GM21515 (cell line): Measurements from ENCODE around the gene MAP3K5.
"Not testable (repeated sequence)": the region's sequence is repeated elsewhere in the genome, so short reads cannot be mapped to it uniquely, and the experiment has no call there.

ENCODE experiments used
- ATAC-seq: cut with Tn5 transposase; IDR thresholded peaks from one replicate; pipeline ENCODE4 v1.9.1; 2021; ENCODE audit not compliant: unreplicated experiment

MAP3K5 gene

GRCh38 chr6:136774228-136775041, 17.8 kb downstream of the MAP3K5 start:
- no peak for ATAC-seq

GRCh38 chr6:136773473-136773796, 18.8 kb downstream of the MAP3K5 start:
- ATAC-seq, result no peak

- peak; percentile 63 for ATAC-seq
Measured at GRCh38 chr6:136772685-136773472, 19.4 kb downstream of the MAP3K5 start.

- no peak for ATAC-seq
Measured at GRCh38 chr6:136771306-136771705, 21.0 kb downstream of the MAP3K5 start.

- ATAC-seq, result no peak
Measured at GRCh38 chr6:136769759-136770158, 22.5 kb downstream of the MAP3K5 start.

- ATAC-seq, result no peak
Measured at GRCh38 chr6:136769124-136769523, 23.2 kb downstream of the MAP3K5 start.

GRCh38 chr6:136767570-136768309, 24.5 kb downstream of the MAP3K5 start:
- no peak for ATAC-seq

- ATAC-seq, result no peak
Measured at GRCh38 chr6:136767103-136767502, 25.2 kb downstream of the MAP3K5 start.

- ATAC-seq, result no peak
Measured at GRCh38 chr6:136766274-136766673, 26.0 kb downstream of the MAP3K5 start.

GRCh38 chr6:136764517-136764993, 27.7 kb downstream of the MAP3K5 start:
- peak; percentile 49 for ATAC-seq

GRCh38 chr6:136763716-136764516, 28.4 kb downstream of the MAP3K5 start:
- peak; percentile 35 for ATAC-seq

GRCh38 chr6:136763255-136763654, 29.0 kb downstream of the MAP3K5 start:
- peak; percentile 36 for ATAC-seq

GRCh38 chr6:136762022-136762975, 30.0 kb downstream of the MAP3K5 start:
- no peak for ATAC-seq

GRCh38 chr6:136761227-136761922, 30.9 kb downstream of the MAP3K5 start:
- ATAC-seq, result no peak

- not testable (repeated sequence) for ATAC-seq
Measured at GRCh38 chr6:136760781-136761180, 31.5 kb downstream of the MAP3K5 start.

GRCh38 chr6:136757150-136757549, 35.1 kb downstream of the MAP3K5 start:
- ATAC-seq, result no peak

GRCh38 chr6:136754820-136755219, 37.5 kb downstream of the MAP3K5 start:
- no peak for ATAC-seq

- ATAC-seq, result no peak
Measured at GRCh38 chr6:136753624-136754023, 38.7 kb downstream of the MAP3K5 start.

GRCh38 chr6:136752554-136752953, 39.7 kb downstream of the MAP3K5 start:
- no peak for ATAC-seq
